Spleen (tissue), 11 donors: ENCODE results near the gene TRNP1. TPM values are rescaled to one million over a fixed set of nuclear protein-coding genes. Genes with fewer than 3 reads are reported as not detected.

Experiments
- DNase-seq: peaks from one replicate; pipeline ENCODE4 v3.0.0-alpha.2; 2020
- H3K27ac ChIP-seq, 8 donors: fragments of 200-600 bp; sonication (generic) in 7 of 8; 1 replicate in 4 of 8; 2 replicates in 4 of 8; pipeline versions ENCODE4 v1.5.0 to v1.8.0; 2016 to 2021; ENCODE audit warnings: inconsistent platforms in 4 of 8, mild to moderate bottlenecking in 4 of 8, moderate library complexity in 1 of 8
- H3K27me3 ChIP-seq, 7 donors: fragments of 200-600 bp; sonication (generic) in 6 of 7; replicated peaks in 1 of 7; 1 replicate in 4 of 7; 2 replicates in 3 of 7; pipeline versions ENCODE4 v1.5.0 to v1.8.0; 2016 to 2021; ENCODE audit warnings: inconsistent platforms in 3 of 7, mild to moderate bottlenecking in 1 of 7
- H3K36me3 ChIP-seq, 6 donors: fragments of 200-600 bp; sonication (generic) in 5 of 6; 1 replicate in 4 of 6; 2 replicates in 2 of 6; pipeline versions ENCODE4 v1.5.0 to v1.8.0; 2016 to 2021; ENCODE audit warnings: inconsistent platforms in 2 of 6
- H3K4me1 ChIP-seq, 6 donors: fragments of 200-600 bp; sonication (generic) in 5 of 6; 1 replicate in 3 of 6; 2 replicates in 3 of 6; pipeline versions ENCODE4 v1.5.0 to v1.8.0; 2016 to 2021; ENCODE audit warnings: inconsistent platforms in 3 of 6
- H3K4me3 ChIP-seq, 8 donors: fragments of 200-600 bp; sonication (generic) in 7 of 8; 1 replicate in 4 of 8; 2 replicates in 4 of 8; pipeline versions ENCODE4 v1.5.0 to v1.8.0; 2016 to 2021; ENCODE audit warnings: inconsistent platforms in 4 of 8, mild to moderate bottlenecking in 4 of 8, moderate library complexity in 2 of 8
- H3K9me3 ChIP-seq, 8 donors: fragments of 200-600 bp; sonication (generic) in 7 of 8; 1 replicate in 4 of 8; 2 replicates in 4 of 8; pipeline versions ENCODE4 v1.5.0 to v1.8.0; 2016 to 2021; ENCODE audit warnings: inconsistent platforms in 4 of 8
- POLR2A ChIP-seq, 3 donors: fragments of 450-650 bp; IDR thresholded peaks; one replicate each; pipeline ENCODE4 v1.5.1; 2017; ENCODE audit warnings: antibody characterized with exemption in 3 of 3, mild to moderate bottlenecking in 1 of 3
- POLR2AphosphoS5 ChIP-seq, 3 donors: sonication (generic); formaldehyde crosslinking; IDR thresholded peaks; one replicate each; pipeline ENCODE4 v1.5.1; 2017; ENCODE audit warnings: antibody characterized with exemption in 3 of 3
- WGBS, 5 donors: extraction: QIAGEN DNeasy Blood & Tissue Kit in 3 of 5; methylation state at CpG; one replicate each; pipeline versions ENCODE4 v1.1.5 to v1.1.7; 2013 to 2018; 5-methylcytosine and 5-hydroxymethylcytosine counted together
- intact Hi-C: fragments of 100-400 bp; cut with DNase I; formaldehyde crosslinking; loops from one replicate; pipeline ENCODE4 v1.15.0; 2023; ENCODE audit warnings: low total_unique reads
- polyA plus RNA-seq, 3 donors: library from polyadenylated mRNA; stranded (reverse); fragments of 200-250 nt; gene quantifications; one replicate each; pipeline ENCODE4 v1.2.1, GENCODE V29; 2013
- total RNA-seq, 7 donors: library from RNA; depleted of rRNA in 3 of 7; stranded (reverse); fragments of >200 nt in 3 of 7; fragmentation: NEBNext Ultra II Directional in 4 of 7; extraction: Animal tissue kit (Norgen Biotek cat#: 25700) in 4 of 7; gene quantifications; one replicate each; pipeline versions ENCODE4 v1.1.0 to v1.2.1, GENCODE V29; 2016 to 2021
- TF ChIP-seq, protein P1 (sequence below), 11 experiments: fragments of 200-600 bp in 7 of 11; fragments of 450-650 bp in 4 of 11; sonication (generic) in 4 of 11; IDR thresholded peaks in 8 of 11; conservative IDR thresholded peaks in 3 of 11; 1 replicate in 7 of 11; 2 replicates in 4 of 11; pipeline versions ENCODE4 v1.4.0 to v1.8.0; 2016 to 2021; ENCODE audit warnings: antibody characterized with exemption in 11 of 11, inconsistent platforms in 4 of 11, mild to moderate bottlenecking in 1 of 11
- donor health status: healthy with polysubstance abuse.
- donor health status: DM: no; HTN: no; CAD: no; lungs with moderate emphysema.
- donor health status: DM: no; HTN: no; CAD: no.
- donor health status: Bipolar disorder and iron deficiency.
- donor health status: healthy.
- donor health status: DM: no; HTN: no; CAD: no.
- donor health status: DM: yes; HTN: yes; CAD: no.

TRNP1 gene
- total and polyA plus RNA-seq, 10 donors, result 3.1 to 18.1 (median 6.5) TPM

GRCh38 chr1:26961826-26962225 lies 31.7 kb upstream of the TRNP1 start:
- no peak overlapping the region for H3K27ac ChIP-seq
- no peak overlapping the region for H3K4me3 ChIP-seq
- TF ChIP-seq, protein P1, sequence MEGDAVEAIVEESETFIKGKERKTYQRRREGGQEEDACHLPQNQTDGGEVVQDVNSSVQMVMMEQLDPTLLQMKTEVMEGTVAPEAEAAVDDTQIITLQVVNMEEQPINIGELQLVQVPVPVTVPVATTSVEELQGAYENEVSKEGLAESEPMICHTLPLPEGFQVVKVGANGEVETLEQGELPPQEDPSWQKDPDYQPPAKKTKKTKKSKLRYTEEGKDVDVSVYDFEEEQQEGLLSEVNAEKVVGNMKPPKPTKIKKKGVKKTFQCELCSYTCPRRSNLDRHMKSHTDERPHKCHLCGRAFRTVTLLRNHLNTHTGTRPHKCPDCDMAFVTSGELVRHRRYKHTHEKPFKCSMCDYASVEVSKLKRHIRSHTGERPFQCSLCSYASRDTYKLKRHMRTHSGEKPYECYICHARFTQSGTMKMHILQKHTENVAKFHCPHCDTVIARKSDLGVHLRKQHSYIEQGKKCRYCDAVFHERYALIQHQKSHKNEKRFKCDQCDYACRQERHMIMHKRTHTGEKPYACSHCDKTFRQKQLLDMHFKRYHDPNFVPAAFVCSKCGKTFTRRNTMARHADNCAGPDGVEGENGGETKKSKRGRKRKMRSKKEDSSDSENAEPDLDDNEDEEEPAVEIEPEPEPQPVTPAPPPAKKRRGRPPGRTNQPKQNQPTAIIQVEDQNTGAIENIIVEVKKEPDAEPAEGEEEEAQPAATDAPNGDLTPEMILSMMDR (IDR thresholded peaks at IDR 0.05 in 8 of 11, conservative IDR thresholded peaks at IDR 0.05 in 3 of 11), result no peak
- TF ChIP-seq POLR2AphosphoS5 (IDR thresholded peaks at IDR 0.05), result no peak
- TF ChIP-seq POLR2A (IDR thresholded peaks at IDR 0.05), result no peak
- WGBS, 5 donors, result 49 to 70% (median 65%) methylated on average over 3 of the region's 3 CpGs
- peaks cover 0 to 20% (median 17%) of the 10 kb centered on the region in 6 donors for H3K4me1 ChIP-seq
- no peaks in the 10 kb centered on the region for H3K36me3 ChIP-seq
- DNase-seq, result no peak
- H3K9me3 ChIP-seq, result peaks cover 0 to 1% (median 0%) of the 10 kb centered on the region in 8 donors
- H3K27me3 ChIP-seq, result peaks cover 0 to 62% (median 25%) of the 10 kb centered on the region in 7 donors
- intact Hi-C loops, result no loop called here

- intact Hi-C loops, result no loop called here
- H3K27ac ChIP-seq, result no peak overlapping the region
- no peak overlapping the region for H3K4me3 ChIP-seq
- H3K4me1 ChIP-seq, result peaks cover 0 to 8% (median 6%) of the 10 kb centered on the region in 6 donors
- DNase-seq, result no peak
- no peaks in the 10 kb centered on the region for H3K9me3 ChIP-seq
- no peaks in the 10 kb centered on the region for H3K36me3 ChIP-seq
- TF ChIP-seq, protein P1 (IDR thresholded peaks at IDR 0.05 in 8 of 11, conservative IDR thresholded peaks at IDR 0.05 in 3 of 11), result no peak
- TF ChIP-seq POLR2A (IDR thresholded peaks at IDR 0.05) (no peak), POLR2AphosphoS5 (IDR thresholded peaks at IDR 0.05) (no peak)
- H3K27me3 ChIP-seq, result peaks cover 0 to 48% (median 7%) of the 10 kb centered on the region in 7 donors
- 84 to 94% (median 90%) methylated on average over 6 of the region's 6 CpGs for WGBS, 5 donors
Observed at GRCh38 chr1:26965213-26965612, 28.3 kb upstream of the TRNP1 start.

DNA sequence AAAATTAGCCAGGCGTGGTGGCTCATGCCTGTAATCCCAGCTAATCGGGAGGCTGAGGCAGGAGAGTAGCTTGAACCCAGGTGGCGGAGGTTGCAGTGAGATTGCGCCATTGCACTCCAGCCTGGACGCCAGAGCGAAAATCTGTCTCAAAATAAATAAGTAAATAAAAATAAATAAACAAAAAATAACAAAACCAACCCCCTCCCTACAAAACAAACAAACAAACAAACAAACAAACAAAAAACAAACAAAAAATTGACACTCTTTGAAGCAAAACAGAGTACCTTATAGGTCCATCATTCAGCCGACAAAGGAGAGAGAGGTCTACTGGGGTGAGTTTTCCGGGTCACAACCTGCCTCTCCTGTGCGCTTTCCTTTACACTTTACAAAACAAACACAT lies 27.9 kb upstream of the TRNP1 start:
- intact Hi-C loops, result no loop called here
- Histone ChIP-seq H3K9me3 (no peaks in the 10 kb centered on the region), H3K27ac (no peak overlapping the region), H3K36me3 (no peaks in the 10 kb centered on the region), H3K27me3 (peaks cover 0 to 45% (median 3%) of the 10 kb centered on the region in 7 donors), H3K4me3 (no peak overlapping the region), H3K4me1 (peaks cover 0 to 3% (median 2%) of the 10 kb centered on the region in 6 donors)
- no peak for DNase-seq
- WGBS, 5 donors, result 86 to 93% (median 89%) methylated on average over 9 of the region's 9 CpGs
- TF ChIP-seq POLR2AphosphoS5 (IDR thresholded peaks at IDR 0.05), result no peak
- TF ChIP-seq POLR2A (IDR thresholded peaks at IDR 0.05), result no peak

DNA sequence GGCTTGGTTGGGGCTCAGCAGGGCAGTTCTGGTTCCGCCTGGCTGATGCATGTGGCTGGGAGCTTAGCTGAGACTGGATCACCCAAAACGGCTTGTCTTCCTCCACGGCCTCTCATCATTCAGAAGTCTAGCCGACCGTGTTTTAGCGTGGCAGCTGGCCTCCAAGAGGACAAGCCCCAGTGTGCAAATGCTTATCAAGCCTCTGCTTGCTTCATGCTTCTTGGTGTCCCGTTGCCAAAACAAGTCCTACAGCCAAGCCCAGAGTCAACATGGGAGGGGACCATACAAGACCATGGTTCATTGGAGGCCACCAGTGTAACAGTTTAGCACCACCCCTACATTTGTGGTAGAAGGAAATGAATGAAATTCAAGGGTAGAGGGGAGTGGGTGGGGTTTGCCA lies 22.7 kb upstream of the TRNP1 start:
- H3K36me3 ChIP-seq, result no peaks in the 10 kb centered on the region
- WGBS, 5 donors, result 70 to 87% (median 81%) methylated on average over 6 to 7 of the region's 7 CpGs
- H3K27ac ChIP-seq, result no peak overlapping the region
- no peak overlapping the region for H3K4me3 ChIP-seq
- no peak for DNase-seq
- no peak for TF ChIP-seq POLR2A (IDR thresholded peaks at IDR 0.05)
- H3K4me1 ChIP-seq, result no peaks in the 10 kb centered on the region
- H3K27me3 ChIP-seq, result peaks cover 0 to 29% (median 0%) of the 10 kb centered on the region in 7 donors
- H3K9me3 ChIP-seq, result no peaks in the 10 kb centered on the region
- intact Hi-C loops, result no loop called here

GRCh38 chr1:26971590-26971989 lies 21.9 kb upstream of the TRNP1 start:
- intact Hi-C loops, result no loop called here
- WGBS, 5 donors, result 62 to 87% (median 77%) methylated on average over 2 to 3 of the region's 3 CpGs
- Histone ChIP-seq H3K4me3 (no peak overlapping the region), H3K27me3 (peaks cover 0 to 23% (median 0%) of the 10 kb centered on the region in 7 donors), H3K4me1 (no peaks in the 10 kb centered on the region), H3K27ac (no peak overlapping the region), H3K36me3 (no peaks in the 10 kb centered on the region), H3K9me3 (no peaks in the 10 kb centered on the region)
- DNase-seq, result no peak
- TF ChIP-seq, protein P1 (IDR thresholded peaks at IDR 0.05 in 8 of 11, conservative IDR thresholded peaks at IDR 0.05 in 3 of 11), result no peak
- no peak for TF ChIP-seq POLR2AphosphoS5 (IDR thresholded peaks at IDR 0.05)
- no peak for TF ChIP-seq POLR2A (IDR thresholded peaks at IDR 0.05)
